HG03060 (cell line): ENCODE results near the gene KRTAP10-12.
"Not testable (repeated sequence)": the region's sequence is repeated elsewhere in the genome, so short reads cannot be mapped to it uniquely, and the experiment has no call there.

Experiments used
- ATAC-seq: cut with Tn5 transposase; IDR thresholded peaks from one replicate; pipeline ENCODE4 v1.9.1; 2021; ENCODE audit warnings: low read depth, moderate number of reproducible peaks; ENCODE audit not compliant: unreplicated experiment

KRTAP10-12 gene, protein sequence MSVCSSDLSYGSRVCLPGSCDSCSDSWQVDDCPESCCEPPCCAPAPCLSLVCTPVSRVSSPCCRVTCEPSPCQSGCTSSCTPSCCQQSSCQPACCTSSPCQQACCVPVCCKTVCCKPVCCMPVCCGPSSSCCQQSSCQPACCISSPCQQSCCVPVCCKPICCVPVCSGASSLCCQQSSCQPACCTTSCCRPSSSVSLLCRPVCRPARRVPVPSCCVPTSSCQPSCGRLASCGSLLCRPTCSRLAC

DNA sequence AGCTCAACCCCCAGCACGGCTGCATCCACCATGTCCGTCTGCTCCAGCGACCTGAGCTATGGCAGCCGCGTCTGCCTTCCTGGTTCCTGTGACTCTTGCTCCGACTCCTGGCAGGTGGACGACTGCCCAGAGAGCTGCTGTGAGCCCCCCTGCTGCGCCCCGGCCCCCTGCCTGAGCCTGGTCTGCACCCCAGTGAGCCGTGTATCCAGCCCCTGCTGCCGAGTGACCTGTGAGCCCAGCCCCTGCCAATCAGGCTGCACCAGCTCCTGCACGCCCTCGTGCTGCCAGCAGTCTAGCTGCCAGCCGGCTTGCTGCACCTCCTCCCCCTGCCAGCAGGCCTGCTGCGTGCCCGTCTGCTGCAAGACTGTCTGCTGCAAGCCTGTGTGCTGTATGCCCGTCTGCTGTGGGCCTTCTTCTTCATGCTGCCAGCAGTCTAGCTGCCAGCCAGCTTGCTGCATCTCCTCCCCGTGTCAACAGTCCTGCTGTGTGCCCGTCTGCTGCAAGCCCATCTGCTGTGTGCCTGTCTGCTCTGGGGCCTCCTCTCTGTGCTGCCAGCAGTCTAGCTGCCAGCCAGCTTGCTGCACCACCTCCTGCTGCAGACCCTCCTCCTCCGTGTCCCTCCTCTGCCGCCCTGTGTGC lies at the start of gene KRTAP10-12:
TSS of gene KRTAP10-12 (plus strand) at position 1 of the 639 bp plus-strand sequence. CDS start at position 31, 30 bp downstream.
- ATAC-seq, result not testable (repeated sequence)

GRCh38 chr21:44647222-44647552 lies 49.8 kb upstream of the KRTAP10-12 start:
- ATAC-seq, result no peak

DNA sequence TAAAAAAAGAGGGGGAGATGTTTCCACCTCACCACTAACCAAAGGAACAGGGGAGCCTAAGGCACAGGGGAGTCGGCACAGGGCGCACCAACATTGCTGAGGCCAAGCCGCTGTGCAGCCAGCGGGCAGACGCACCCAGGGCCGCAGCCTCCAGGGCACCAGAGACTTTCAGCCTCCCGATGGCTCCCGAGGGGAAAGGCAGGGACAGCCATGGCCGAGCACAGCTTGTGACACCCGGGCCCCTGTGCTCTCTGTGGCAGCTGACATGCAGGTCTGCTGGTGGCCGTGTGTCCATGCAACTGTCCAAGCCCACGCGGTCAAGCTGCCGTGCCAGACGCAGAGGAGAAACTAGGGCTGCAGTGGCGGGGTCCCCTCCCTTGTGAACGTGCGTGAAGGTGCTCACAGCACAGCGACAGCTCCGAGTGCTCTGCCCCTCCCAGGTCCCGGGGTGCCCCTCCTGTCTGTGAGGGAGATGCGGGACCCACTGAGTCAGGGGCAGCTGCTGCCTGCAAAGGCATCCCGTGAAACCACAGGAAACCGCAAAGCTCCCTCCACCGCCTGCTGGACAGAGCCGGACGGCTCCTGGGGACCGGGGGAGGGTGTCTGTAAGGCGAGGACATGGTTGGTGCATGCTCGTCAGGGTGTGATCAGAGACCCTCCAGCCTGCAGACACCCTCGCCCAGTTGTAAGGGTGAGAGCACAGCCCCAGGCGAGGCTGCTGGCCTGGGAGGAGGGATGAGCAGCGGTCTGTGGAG lies 48.2 kb upstream of the KRTAP10-12 start:
- no peak for ATAC-seq

DNA sequence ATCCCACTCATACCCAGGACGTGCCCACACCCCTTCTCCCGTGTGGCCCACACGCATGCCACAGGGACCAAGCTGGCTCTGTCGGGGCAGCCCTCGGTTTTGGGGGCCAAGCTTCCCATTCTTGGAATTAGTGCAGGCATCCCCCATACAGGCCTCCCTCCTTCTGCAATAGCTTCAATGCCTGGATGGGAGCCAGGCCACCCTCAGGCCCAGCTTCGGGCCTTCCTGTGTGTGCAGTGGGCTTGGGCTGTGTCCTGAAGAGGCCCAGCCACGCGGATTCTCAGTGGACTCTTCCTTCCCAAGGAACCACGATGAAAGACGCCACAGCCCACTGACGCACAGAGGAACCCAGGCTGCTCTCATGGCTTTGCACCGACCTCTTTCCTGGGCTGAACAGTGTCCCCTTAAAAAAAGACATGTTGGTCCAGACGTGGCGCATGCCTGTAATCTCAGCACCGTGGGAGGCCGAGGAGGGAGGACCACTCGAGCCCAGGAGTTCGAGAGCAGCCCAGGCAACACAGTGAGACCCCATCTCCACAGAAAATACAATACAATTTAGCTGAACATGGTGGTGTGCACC lies 47.4 kb upstream of the KRTAP10-12 start:
- no peak for ATAC-seq

DNA sequence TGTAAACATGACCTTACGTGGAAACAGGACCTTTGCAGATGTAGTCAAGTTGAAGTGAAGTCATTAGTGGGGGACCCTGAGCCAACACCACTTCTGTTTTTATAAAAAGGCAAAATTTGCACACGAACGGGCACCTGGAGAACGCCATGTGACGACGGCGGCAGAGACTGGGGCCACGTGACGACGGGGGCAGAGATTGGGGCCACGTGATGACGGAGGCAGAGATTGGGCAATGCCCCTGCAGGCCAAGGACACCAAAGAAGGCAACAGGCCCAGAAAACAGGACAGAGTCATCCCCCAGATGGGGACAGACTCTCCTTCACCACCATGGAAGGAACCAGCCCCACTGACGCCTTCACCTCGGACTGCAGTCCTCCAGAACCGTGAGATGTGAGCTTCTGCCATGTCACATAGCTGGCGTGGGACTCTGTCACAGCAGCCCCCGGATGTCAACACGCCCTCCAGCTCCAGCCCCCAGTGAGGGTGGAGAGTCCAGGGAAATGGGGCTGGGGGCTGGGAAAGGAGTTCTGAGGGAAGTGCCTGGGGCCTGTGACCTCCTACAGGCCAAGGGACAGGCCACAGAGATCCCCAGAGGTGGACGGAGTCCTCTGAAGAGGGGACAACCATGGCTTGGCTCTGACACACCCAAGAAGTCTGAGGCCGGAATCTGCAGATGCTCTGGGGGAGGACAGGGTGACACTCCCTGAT lies 46.6 kb upstream of the KRTAP10-12 start:
- ATAC-seq, result no peak

GRCh38 chr21:44650973-44651675 lies 45.8 kb upstream of the KRTAP10-12 start:
- ATAC-seq, result no peak

- ATAC-seq, result no peak
These were observed 43.8 kb upstream of the KRTAP10-12 start for GRCh38 chr21:44653123-44653522.

DNA sequence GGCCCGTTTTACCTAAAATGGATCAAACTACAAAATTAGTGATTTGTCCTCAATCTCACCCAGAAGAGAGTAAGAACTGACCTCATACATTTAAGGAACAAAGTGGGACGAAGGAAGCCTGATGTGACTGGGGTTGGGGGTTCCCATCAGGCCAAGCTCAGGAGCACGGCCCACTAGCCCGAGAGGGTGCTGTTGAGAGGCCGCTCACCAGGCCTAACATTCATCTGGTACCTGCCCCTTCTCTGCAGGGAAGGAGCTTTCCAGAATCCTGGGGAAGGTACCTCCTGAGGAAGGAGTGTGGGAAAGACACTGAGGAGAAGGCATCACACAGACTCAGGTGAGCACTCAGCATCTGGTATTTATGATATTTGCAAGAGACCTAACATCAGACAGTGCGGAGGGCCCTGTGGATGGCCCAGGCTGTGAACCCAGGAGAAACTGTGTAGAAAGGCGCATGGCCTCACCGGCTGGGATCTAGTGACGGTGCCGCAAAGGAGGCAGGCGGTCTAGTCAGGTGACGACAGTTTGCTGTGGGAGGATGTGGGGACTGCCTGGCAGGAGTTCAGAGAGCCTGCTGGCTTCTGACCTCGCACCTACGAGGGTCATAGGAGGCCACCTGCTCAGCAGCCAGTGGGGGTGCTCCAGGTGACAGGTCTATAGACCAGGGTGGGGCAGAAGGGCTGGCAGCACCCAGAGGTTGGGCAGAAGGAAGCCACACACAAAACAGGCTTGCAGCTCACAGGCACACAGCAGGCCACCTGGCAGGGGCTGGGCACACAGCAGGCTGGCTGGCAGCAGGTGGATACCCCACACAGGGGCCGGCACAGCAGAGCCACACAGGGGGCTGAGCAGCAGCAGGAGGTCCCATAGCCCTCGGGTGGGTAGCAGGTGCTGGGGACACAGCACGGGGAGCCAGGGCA lies 43.1 kb upstream of the KRTAP10-12 start:
- no peak for ATAC-seq

GRCh38 chr21:44654576-44655175 lies 42.3 kb upstream of the KRTAP10-12 start, which contains the start of gene KRTAP12-4:
TSS of gene KRTAP12-4 (minus strand) at chr21:44654659. CDS start at chr21:44654614, 45 bp downstream.
- ATAC-seq, result no peak

DNA sequence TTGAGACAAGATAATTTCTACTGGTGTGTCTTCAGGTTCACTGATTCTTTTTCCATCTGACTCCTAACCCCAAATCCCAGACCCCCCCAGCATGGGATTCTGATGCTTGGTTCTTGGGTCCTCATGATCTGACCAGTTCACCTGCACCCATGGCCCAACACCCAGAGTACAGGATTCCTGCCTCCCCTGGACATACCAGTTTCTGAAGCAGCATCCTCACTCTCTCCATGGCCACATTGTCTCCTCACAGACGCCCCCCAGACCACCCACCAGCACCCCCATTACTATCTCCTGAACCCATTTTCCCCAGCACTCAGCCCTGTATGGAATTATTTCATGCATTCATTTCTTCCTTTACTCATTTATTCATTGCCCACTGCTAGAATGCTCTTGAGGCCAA lies 40.1 kb upstream of the KRTAP10-12 start:
- no peak for ATAC-seq

GRCh38 chr21:44657635-44658540 lies 39.1 kb upstream of the KRTAP10-12 start, which contains the start of gene KRTAP12-3:
TSS of gene KRTAP12-3 (plus strand) at chr21:44657932. CDS start at chr21:44657980, 48 bp downstream.
- no peak for ATAC-seq

DNA sequence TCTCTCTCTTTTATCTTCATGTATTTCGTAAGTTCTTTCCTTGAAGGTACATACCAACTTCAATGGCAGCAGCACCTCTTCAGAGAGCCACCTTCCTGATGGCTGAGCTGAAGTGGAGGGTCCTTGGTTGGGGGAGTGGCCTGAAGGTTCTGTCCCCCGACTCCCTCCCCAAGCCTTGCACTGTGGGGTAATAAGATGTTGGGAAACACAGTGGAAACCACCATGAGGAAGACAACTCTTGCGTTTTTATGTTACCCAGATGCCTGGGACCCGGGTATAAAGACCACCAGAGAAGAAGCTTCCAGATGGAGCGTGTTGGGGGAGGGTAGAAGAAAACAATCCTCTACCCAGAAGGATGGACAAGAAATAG lies 38.4 kb upstream of the KRTAP10-12 start:
- no peak for ATAC-seq

DNA sequence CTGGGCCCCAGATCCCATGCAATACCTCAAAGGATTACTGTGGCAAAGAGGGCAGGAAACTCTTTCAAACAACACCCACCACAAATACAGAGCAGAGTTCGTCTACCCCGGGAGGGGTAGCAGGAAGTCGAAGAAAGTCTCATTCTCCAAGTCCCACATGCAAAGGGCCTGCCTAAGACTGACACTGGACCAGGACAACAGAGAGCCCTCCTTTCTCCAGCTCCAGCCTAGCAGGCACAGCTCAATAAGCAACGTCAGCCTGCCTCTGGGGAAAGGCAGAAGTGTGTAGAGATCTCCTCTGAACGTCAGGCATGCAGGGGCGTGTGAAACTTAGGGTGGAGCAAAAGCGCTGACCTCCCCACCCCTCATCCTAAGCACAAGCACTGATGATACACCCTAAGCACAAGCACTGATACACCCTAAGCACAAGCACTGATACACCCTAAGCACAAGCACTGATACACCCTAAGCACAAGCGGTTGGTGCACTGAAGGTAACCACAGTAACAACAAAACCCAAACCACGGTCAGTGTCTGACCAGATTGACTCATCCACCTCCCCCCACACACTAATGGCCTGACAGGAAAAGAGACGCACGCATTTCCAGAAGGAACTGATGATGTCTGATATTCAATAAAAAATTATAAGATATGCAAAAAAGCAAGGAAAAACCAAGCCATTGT lies 37.9 kb upstream of the KRTAP10-12 start:
- ATAC-seq, result no peak

- not testable (repeated sequence) for ATAC-seq
These were observed 35.4 kb upstream of the KRTAP10-12 start for GRCh38 chr21:44661567-44661966.

- ATAC-seq, result no peak
These were observed 32.3 kb upstream of the KRTAP10-12 start for GRCh38 chr21:44664691-44665090.

- ATAC-seq, result no peak
These were observed 30.3 kb upstream of the KRTAP10-12 start, which contains the start of gene KRTAP12-2 for GRCh38 chr21:44666401-44667320. TSS of gene KRTAP12-2 (minus strand) at chr21:44666927. CDS start at chr21:44666886, 41 bp downstream.
